Activated CD4-positive, CD25-positive, alpha-beta regulatory T cell treated with anti-CD3 and anti-CD28 coated beads, Interleukin-2, amount 50 U/mL, for 16 hours (primary cell): ENCODE data around the gene L3MBTL4.
"Not testable (repeated sequence)": the region's sequence is repeated elsewhere in the genome, so short reads cannot be mapped to it uniquely, and the experiment has no call there.

Source experiments
- DNase-seq: peaks from one replicate; pipeline ENCODE4 v3.0.0-alpha.2; 2020; ENCODE audit warnings: low read depth, low spot score

The L3MBTL4 gene

GRCh38 chr18:6199777-6200176 is 214.9 kb downstream of the L3MBTL4 start:
- DNase-seq: no peak

- no peak for DNase-seq
Measured at GRCh38 chr18:6198585-6198984, 216.1 kb downstream of the L3MBTL4 start.

GRCh38 chr18:6194640-6195039 is 220.1 kb downstream of the L3MBTL4 start:
- DNase-seq: no peak

GRCh38 chr18:6185782-6186181 is 228.9 kb downstream of the L3MBTL4 start:
- not testable (repeated sequence) for DNase-seq

- DNase-seq: no peak
Measured at GRCh38 chr18:6174983-6175745, 239.5 kb downstream of the L3MBTL4 start.

GRCh38 chr18:6170604-6171003 is 244.1 kb downstream of the L3MBTL4 start:
- DNase-seq: no peak

GRCh38 chr18:6161549-6161948 is 253.2 kb downstream of the L3MBTL4 start:
- no peak for DNase-seq

- DNase-seq: no peak
Measured at GRCh38 chr18:6159426-6159825, 255.3 kb downstream of the L3MBTL4 start.

GRCh38 chr18:6158958-6159357 is 255.8 kb downstream of the L3MBTL4 start:
- no peak for DNase-seq

- DNase-seq: no peak
Measured at GRCh38 chr18:6156446-6156845, 258.3 kb downstream of the L3MBTL4 start.

- DNase-seq: no peak
Measured at GRCh38 chr18:6155707-6156106, 259.0 kb downstream of the L3MBTL4 start.

GRCh38 chr18:6150430-6150829 is 264.3 kb downstream of the L3MBTL4 start:
- DNase-seq: no peak

- DNase-seq: no peak
Measured at GRCh38 chr18:6146307-6146661, 268.4 kb downstream of the L3MBTL4 start.

GRCh38 chr18:6145645-6146306 is 268.9 kb downstream of the L3MBTL4 start:
- DNase-seq: no peak

- DNase-seq: no peak
Measured at GRCh38 chr18:6139007-6139406, 275.7 kb downstream of the L3MBTL4 start.

- DNase-seq: not testable (repeated sequence)
Measured at GRCh38 chr18:6135901-6136300, 278.8 kb downstream of the L3MBTL4 start.

- DNase-seq: not testable (repeated sequence)
Measured at GRCh38 chr18:6135029-6135428, 279.7 kb downstream of the L3MBTL4 start.

GRCh38 chr18:6132751-6133368 is 281.9 kb downstream of the L3MBTL4 start:
- no peak for DNase-seq

- no peak for DNase-seq
Measured at GRCh38 chr18:6120820-6121279, 293.9 kb downstream of the L3MBTL4 start.

GRCh38 chr18:6119761-6120160 is 294.9 kb downstream of the L3MBTL4 start:
- DNase-seq: no peak

- DNase-seq: no peak
Measured at GRCh38 chr18:6118080-6118479, 296.6 kb downstream of the L3MBTL4 start.

- DNase-seq: no peak
Measured at GRCh38 chr18:6115710-6116109, 299.0 kb downstream of the L3MBTL4 start.

- DNase-seq: no peak
Measured at GRCh38 chr18:6113650-6114049, 301.1 kb downstream of the L3MBTL4 start.
